Neuron (in vitro differentiated cells): ENCODE data around the gene SYNGR2.
"Not testable (repeated sequence)": the region's sequence is repeated elsewhere in the genome, so short reads cannot be mapped to it uniquely, and the experiment has no call there.

Experiments
- H2AFZ ChIP-seq: one replicate; pipeline ENCODE4 v1.6.1; 2013; ENCODE audit warnings: low read depth, mild to moderate bottlenecking, inconsistent platforms, low read length, moderate library complexity
- H3K27me3 ChIP-seq: one replicate; pipeline ENCODE4 v1.6.1; 2013; ENCODE audit warnings: low read length; ENCODE audit not compliant: insufficient read depth
- H3K36me3 ChIP-seq: one replicate; pipeline ENCODE4 v1.6.1; 2013; ENCODE audit warnings: low read length; ENCODE audit not compliant: insufficient read depth
- H3K4me1 ChIP-seq: one replicate; pipeline ENCODE4 v1.6.1; 2013; ENCODE audit warnings: low read length; ENCODE audit not compliant: insufficient read depth
- H3K4me3 ChIP-seq: 2 replicates; pipeline ENCODE4 v1.5.1; 2013; ENCODE audit warnings: mild to moderate bottlenecking, low read length, moderate library complexity
- H3K9me3 ChIP-seq: one replicate; pipeline ENCODE4 v1.6.1; 2013; ENCODE audit warnings: low read length

SYNGR2 gene

GRCh38 chr17:78133179-78133951, 35.0 kb upstream of the SYNGR2 start:
- Histone ChIP-seq H3K9me3 (no peaks in the 10 kb centered on the region), H3K4me3 (no peak overlapping the region), H2AFZ (no peak overlapping the region), H3K27me3 (peaks cover 43% of the 10 kb centered on the region), H3K4me1 (peaks cover 3% of the 10 kb centered on the region), H3K36me3 (no peaks in the 10 kb centered on the region)

GRCh38 chr17:78133971-78134898, 34.1 kb upstream of the SYNGR2 start:
- no peak overlapping the region for H3K4me3 ChIP-seq
- no peaks in the 10 kb centered on the region for H3K4me1 ChIP-seq
- peaks cover 43% of the 10 kb centered on the region for H3K27me3 ChIP-seq

GRCh38 chr17:78134899-78135385, 33.4 kb upstream of the SYNGR2 start:
- Histone ChIP-seq H2AFZ (no peak overlapping the region), H3K4me3 (no peak overlapping the region), H3K27me3 (peaks cover 36% of the 10 kb centered on the region), H3K9me3 (no peaks in the 10 kb centered on the region), H3K4me1 (no peaks in the 10 kb centered on the region), H3K36me3 (no peaks in the 10 kb centered on the region)

More at GRCh38 chr17:78133971-78134898, 34.1 kb upstream of the SYNGR2 start:
- Histone ChIP-seq H3K9me3 (no peaks in the 10 kb centered on the region), H2AFZ (no peak overlapping the region), H3K36me3 (no peaks in the 10 kb centered on the region)

DNA sequence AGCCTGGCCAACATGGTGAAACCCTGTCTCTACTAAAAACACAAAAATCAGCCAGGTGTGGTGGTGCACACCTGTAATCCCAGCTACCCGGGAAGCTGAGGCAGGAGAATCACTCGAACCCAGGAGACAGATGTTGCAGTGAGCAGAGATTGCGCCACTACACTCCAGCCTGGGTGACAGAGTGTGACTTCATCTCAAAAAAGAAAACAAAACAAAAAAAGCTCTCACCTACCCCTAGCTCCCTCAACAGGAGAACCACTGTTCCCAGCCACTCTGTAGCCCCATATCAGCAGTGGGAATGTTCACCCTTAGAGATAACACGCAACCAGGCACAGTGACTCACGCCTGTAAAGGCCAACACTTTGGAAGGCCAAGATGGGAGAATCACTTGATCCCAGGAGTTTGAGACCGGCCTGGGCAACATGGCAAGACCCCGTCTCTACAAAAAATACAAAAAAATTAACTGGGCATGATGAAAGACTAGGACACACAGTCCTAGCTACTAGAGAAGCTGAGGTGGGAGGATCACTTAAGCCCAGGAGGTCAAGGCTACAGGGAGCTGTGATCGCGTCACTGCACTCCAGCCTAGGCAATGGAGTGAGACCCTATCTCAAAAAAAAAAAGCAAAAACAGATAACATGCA, 32.4 kb upstream of the SYNGR2 start:
- Histone ChIP-seq H3K9me3 (no peaks in the 10 kb centered on the region), H3K4me1 (no peaks in the 10 kb centered on the region), H3K4me3 (no peak overlapping the region), H3K27me3 (peaks cover 26% of the 10 kb centered on the region), H3K36me3 (no peaks in the 10 kb centered on the region), H2AFZ (no peak overlapping the region)

- H3K36me3 ChIP-seq = no peaks in the 10 kb centered on the region
- no peaks in the 10 kb centered on the region for H3K4me1 ChIP-seq
- H3K4me3 ChIP-seq = no peak overlapping the region
- peaks cover 25% of the 10 kb centered on the region for H3K27me3 ChIP-seq
- H3K9me3 ChIP-seq = no peaks in the 10 kb centered on the region
- H2AFZ ChIP-seq = no peak overlapping the region
Measured at GRCh38 chr17:78137392-78138203, 30.8 kb upstream of the SYNGR2 start.

- H3K27me3 ChIP-seq = peaks cover 17% of the 10 kb centered on the region
- H3K36me3 ChIP-seq = no peaks in the 10 kb centered on the region
- no peak overlapping the region for H2AFZ ChIP-seq
- H3K4me3 ChIP-seq = no peak overlapping the region
- no peaks in the 10 kb centered on the region for H3K9me3 ChIP-seq
- H3K4me1 ChIP-seq = no peaks in the 10 kb centered on the region
Measured at GRCh38 chr17:78138204-78139060, 29.9 kb upstream of the SYNGR2 start.

GRCh38 chr17:78139861-78140168, 28.6 kb upstream of the SYNGR2 start:
- not testable (repeated sequence) for H3K4me1 ChIP-seq, H3K4me3 ChIP-seq, H2AFZ ChIP-seq, H3K36me3 ChIP-seq, H3K9me3 ChIP-seq
- peaks cover 10% of the 10 kb centered on the region for H3K27me3 ChIP-seq

DNA sequence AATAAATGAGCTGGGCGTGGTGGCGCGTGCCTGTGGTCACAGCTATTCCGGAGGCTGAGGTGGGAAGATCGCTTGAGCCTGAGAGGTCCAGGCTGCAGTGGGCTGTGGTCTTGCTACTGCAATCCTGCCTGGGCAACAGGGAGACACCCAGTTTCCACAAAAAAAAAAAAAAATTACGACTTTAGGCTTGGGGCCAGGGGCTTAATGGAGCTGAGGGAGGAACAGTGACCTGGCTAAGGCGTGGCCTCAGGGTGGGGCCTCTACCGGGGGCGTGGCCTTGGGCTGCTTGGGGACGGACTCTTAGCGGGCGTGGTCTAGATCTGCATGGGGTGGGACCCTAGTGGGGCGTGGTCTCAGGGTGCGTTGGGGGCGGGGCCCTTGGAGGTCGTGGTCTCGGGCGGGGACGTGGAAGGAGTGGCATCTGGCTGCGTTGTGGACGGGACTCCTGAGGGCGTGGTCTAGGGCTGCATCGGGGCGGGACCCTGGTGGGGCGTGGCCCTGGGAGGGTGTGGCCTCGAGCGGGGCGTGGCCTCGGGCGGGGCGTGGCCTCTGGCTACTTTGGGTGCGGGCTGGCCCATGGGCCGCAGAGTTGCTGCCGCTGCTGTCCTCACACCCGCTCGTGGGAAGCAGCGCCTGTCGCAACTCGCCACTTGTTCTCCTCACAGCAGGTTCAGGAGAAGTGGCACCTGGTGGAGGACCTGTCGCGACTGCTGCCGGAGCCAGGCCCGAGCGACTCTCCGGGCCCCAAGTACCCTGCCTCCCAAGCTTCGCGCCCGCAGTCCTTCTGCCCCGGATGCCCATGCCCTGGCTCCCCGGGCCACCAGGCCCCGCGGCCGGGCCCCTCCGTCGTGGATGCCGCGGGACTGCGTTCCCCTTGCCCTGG, 28.0 kb upstream of the SYNGR2 start:
- no peaks in the 10 kb centered on the region for H3K9me3 ChIP-seq

GRCh38 chr17:78141437-78142118, 26.8 kb upstream of the SYNGR2 start:
- Histone ChIP-seq H3K27me3 (peaks cover 10% of the 10 kb centered on the region), H3K9me3 (no peaks in the 10 kb centered on the region), H3K4me3 (no peak overlapping the region), H2AFZ (no peak overlapping the region), H3K4me1 (no peaks in the 10 kb centered on the region), H3K36me3 (no peaks in the 10 kb centered on the region)

More for the DNA sequence above, 28.0 kb upstream of the SYNGR2 start:
- Histone ChIP-seq H3K4me3 (no peak overlapping the region), H3K4me1 (no peaks in the 10 kb centered on the region), H3K27me3 (peaks cover 10% of the 10 kb centered on the region), H3K36me3 (no peaks in the 10 kb centered on the region), H2AFZ (no peak overlapping the region)

GRCh38 chr17:78142119-78142861, 26.1 kb upstream of the SYNGR2 start:
- no peak overlapping the region for H3K4me3 ChIP-seq
- peaks cover 11% of the 10 kb centered on the region for H3K27me3 ChIP-seq
- no peaks in the 10 kb centered on the region for H3K4me1 ChIP-seq
- no peaks in the 10 kb centered on the region for H3K9me3 ChIP-seq
- H2AFZ ChIP-seq = no peak overlapping the region
- H3K36me3 ChIP-seq = no peaks in the 10 kb centered on the region
